ENCODE data around the gene SELENON. TPM values are rescaled to one million over a fixed set of nuclear protein-coding genes. Genes with fewer than 3 reads are reported as not detected.

The SELENON gene
- total and polyA plus RNA-seq, 2 of the 4 experiments (the other 2 are of a cell fraction), result 9.1 to 114 TPM

- Histone ChIP-seq H3K9me3 (ENCODE audit: control insufficient read depth, insufficient read depth, low read length) (no peaks in the 10 kb centered on the region), H2BK120ac (ENCODE audit: low read depth, low read length) (no peak overlapping the region), H3K4me2 (ENCODE audit: low read depth, low read length) (no peak overlapping the region), H4K20me1 (ENCODE audit: insufficient read depth, low read length) (no peaks in the 10 kb centered on the region), H2BK5ac (ENCODE audit: low read depth, low read length, poor library complexity, severe bottlenecking) (no peak overlapping the region), H3K4ac (ENCODE audit: low read depth, low read length) (no peak overlapping the region), H3K56ac (ENCODE audit: extremely low read depth, insufficient read depth, low read length) (no peak overlapping the region), H3K14ac (replicated peaks; ENCODE audit: low read depth, low read length) (no peak overlapping the region), H2BK15ac (ENCODE audit: low read depth, low read length) (no peak overlapping the region), H4K8ac (ENCODE audit: low read depth in 2 of 2, low read length in 2 of 2) (no peak overlapping the region), H3K27me3 (ENCODE audit: control insufficient read depth, insufficient read depth, low read length) (no peaks in the 10 kb centered on the region), H3K9ac (ENCODE audit: low read depth, low read length) (no peak overlapping the region), H2BK20ac (ENCODE audit: low read depth, low read length) (no peak overlapping the region), H3K36me3 (ENCODE audit: control insufficient read depth, insufficient read depth, low read length) (peaks cover 20% of the 10 kb centered on the region; the same call in 1 of the 2 replicates), H3K9me1 (ENCODE audit: insufficient read depth, low read length) (no peaks in the 10 kb centered on the region; the same call in 1 of the 2 replicates), H3K18ac (ENCODE audit: low read depth, low read length) (no peak overlapping the region), H3K23ac (ENCODE audit: low read depth, low read length) (no peak overlapping the region), H4K5ac (ENCODE audit: low read depth, low read length) (no peak overlapping the region), H3K4me1 (ENCODE audit: control insufficient read depth, insufficient read depth, low read length) (no peaks in the 10 kb centered on the region), H2AK9ac (replicated peaks; ENCODE audit: low read depth, low read length, poor library complexity) (no peak overlapping the region), H4K91ac (ENCODE audit: insufficient read depth, low read depth, low read length) (no peak overlapping the region), H3K27ac (ENCODE audit: insufficient read depth, low read length) (no peak overlapping the region), H3K79me1 (ENCODE audit: low read depth in 1 of 2, low read length in 2 of 2) (no peaks in the 10 kb centered on the region), H2AK5ac (ENCODE audit: low read depth, low read length) (no peak overlapping the region), H2AFZ (replicated peaks; ENCODE audit: low read length, poor library complexity) (no peak overlapping the region), H3K4me3 (ENCODE audit: insufficient read depth, low read depth, low read length) (no peak overlapping the region)
- POLR2A ChIA-PET (ENCODE audit: unreplicated experiment), result no interaction called here
- CTCF ChIA-PET, result no interaction called here
- TF ChIP-seq RFX5 (IDR thresholded peaks at IDR 0.05; ENCODE audit: low read depth, low read length), result no peak
- no peak for TF ChIP-seq POLR2A (IDR thresholded peaks at IDR 0.05; ENCODE audit: low read depth, low read length)
- no peak for TF ChIP-seq BHLHE40 (IDR thresholded peaks at IDR 0.05; ENCODE audit: low read depth, low read length)
- no peak for TF ChIP-seq RAD21 (IDR thresholded peaks at IDR 0.05; ENCODE audit: low read length)
- TF ChIP-seq CTCF (conservative IDR thresholded peaks at IDR 0.05; ENCODE audit: low read depth, low read length), result no peak
- TF ChIP-seq MXI1 (IDR thresholded peaks at IDR 0.05; ENCODE audit: borderline replicate concordance, low read depth, low read length), result no peak
- no peak for TF ChIP-seq CEBPB (IDR thresholded peaks at IDR 0.05; ENCODE audit: low read depth, low read length)
- TF ChIP-seq SMC3 (IDR thresholded peaks at IDR 0.05; ENCODE audit: low read depth, low read length), result no peak
- no peak for DNase-seq
- dilution Hi-C loops (cut with HindIII; ENCODE audit: low sequenced_read_pairs, unreplicated experiment), result no loop called here
- ATAC-seq (ENCODE audit: low read depth), result no peak
- 71% methylated on average over 5 of the region's 10 CpGs; no CpG with 5 or more reads in 1 of the 2 experiments for WGBS, 2 experiments (ENCODE audit: extremely low coverage in 2 of 2, insufficient read length in 1 of 2)
- in situ Hi-C loops (cut with MboI; ENCODE audit: low sequenced_read_pairs), result no loop called here
- intact Hi-C loops (cut with micrococcal nuclease), result no loop called here
- BruUV-seq (replicated peaks), result no TSS peak
These were observed 36.5 kb upstream of the SELENON start for GRCh38 chr1:25763493-25763892.
